H9 (cell line): ENCODE data around the gene METTL14. TPM values are rescaled to one million over a fixed set of nuclear protein-coding genes. Genes with fewer than 3 reads are reported as not detected.

Source experiments
- DNase-seq: peaks from one replicate; pipeline ENCODE4 v3.0.0-alpha.2; 2017
- H2AFZ ChIP-seq: one replicate; pipeline ENCODE4 v1.6.1; 2013; ENCODE audit warnings: mild to moderate bottlenecking, low read length, control low read depth, moderate library complexity
- H2AK5ac ChIP-seq: 2 replicates; pipeline ENCODE4 v1.6.1; 2013; ENCODE audit warnings: low read length, control low read depth, mixed read lengths; ENCODE audit not compliant: insufficient read length
- H2BK120ac ChIP-seq: one replicate; pipeline ENCODE4 v1.6.1; 2013; ENCODE audit warnings: low read depth, mild to moderate bottlenecking, low read length, control low read depth, inconsistent platforms; ENCODE audit not compliant: poor library complexity, severe bottlenecking
- H2BK12ac ChIP-seq: 2 replicates; pipeline ENCODE4 v1.6.1; 2013; ENCODE audit warnings: low read length, control low read depth, mixed read lengths, low read depth; ENCODE audit not compliant: insufficient read length
- H2BK15ac ChIP-seq: 2 replicates; pipeline ENCODE4 v1.6.1; 2013; ENCODE audit warnings: low read depth, low read length, control low read depth
- H2BK20ac ChIP-seq: one replicate; pipeline ENCODE4 v1.6.1; 2013; ENCODE audit warnings: low read depth, mild to moderate bottlenecking, low read length, control low read depth, inconsistent platforms; ENCODE audit not compliant: poor library complexity, severe bottlenecking
- H2BK5ac ChIP-seq: 2 replicates; pipeline ENCODE4 v1.6.1; 2013; ENCODE audit warnings: low read length, control low read depth, mixed read lengths; ENCODE audit not compliant: insufficient read length
- H3K14ac ChIP-seq: 2 replicates; pipeline ENCODE4 v1.6.1; 2013; ENCODE audit warnings: low read length, control low read depth; ENCODE audit not compliant: insufficient read depth
- H3K18ac ChIP-seq: 2 replicates; pipeline ENCODE4 v1.6.1; 2013; ENCODE audit warnings: low read depth, mild to moderate bottlenecking, mixed read lengths, low read length, control low read depth; ENCODE audit not compliant: insufficient read length
- H3K23ac ChIP-seq: 2 replicates; pipeline ENCODE4 v1.6.1; 2013; ENCODE audit warnings: low read length, control low read depth, mixed read lengths, low read depth; ENCODE audit not compliant: insufficient read length
- H3K23me2 ChIP-seq: 2 replicates; pipeline ENCODE4 v1.6.1; 2013; ENCODE audit warnings: low read depth, mild to moderate bottlenecking, mixed read lengths, low read length, control low read depth; ENCODE audit not compliant: insufficient read length, poor library complexity, severe bottlenecking
- H3K27ac ChIP-seq: 2 replicates; pipeline ENCODE4 v1.5.1; 2013; ENCODE audit warnings: low read length, control low read depth, mixed read lengths, low read depth; ENCODE audit not compliant: insufficient read length
- H3K27me3 ChIP-seq: 2 replicates; pipeline ENCODE4 v1.6.1; 2013; ENCODE audit warnings: low read length, control low read depth, inconsistent platforms; ENCODE audit not compliant: insufficient read depth
- H3K4ac ChIP-seq: 2 replicates; pipeline ENCODE4 v1.6.1; 2013; ENCODE audit warnings: low read depth, mild to moderate bottlenecking, control low read depth, inconsistent platforms, low read length, moderate library complexity
- H3K4me1 ChIP-seq: 2 replicates; pipeline ENCODE4 v1.6.1; 2013; ENCODE audit warnings: low read length, control low read depth, inconsistent platforms; ENCODE audit not compliant: insufficient read depth
- H3K4me2 ChIP-seq: 2 replicates; pipeline ENCODE4 v1.6.1; 2013; ENCODE audit warnings: low read length, control low read depth, mixed read lengths; ENCODE audit not compliant: insufficient read length, insufficient read depth
- H3K56ac ChIP-seq: 2 replicates; pipeline ENCODE4 v1.6.1; 2013; ENCODE audit warnings: low read depth, mild to moderate bottlenecking, mixed read lengths, low read length, control low read depth; ENCODE audit not compliant: insufficient read length
- H3K79me1 ChIP-seq: 2 replicates; pipeline ENCODE4 v1.6.1; 2013; ENCODE audit warnings: low read depth, mild to moderate bottlenecking, moderate library complexity, low read length, control low read depth, inconsistent platforms; ENCODE audit not compliant: insufficient read depth, poor library complexity, severe bottlenecking
- H3K79me2 ChIP-seq: 2 replicates; pipeline ENCODE4 v1.6.1; 2013; ENCODE audit warnings: low read length, control low read depth, inconsistent platforms; ENCODE audit not compliant: insufficient read depth
- H3K9ac ChIP-seq: 2 replicates; pipeline ENCODE4 v1.6.1; 2013; ENCODE audit warnings: low read length, control low read depth, mixed read lengths; ENCODE audit not compliant: insufficient read length; ENCODE audit errors: extremely low read depth
- H3K9me3 ChIP-seq: one replicate; pipeline ENCODE4 v1.6.1; 2013; ENCODE audit warnings: low read depth, low read length, inconsistent platforms; ENCODE audit not compliant: control insufficient read depth
- H3T11ph ChIP-seq: one replicate; pipeline ENCODE4 v1.6.1; 2013; ENCODE audit warnings: mild to moderate bottlenecking, low read length, control low read depth, inconsistent platforms
- H4K20me1 ChIP-seq: one replicate; pipeline ENCODE4 v1.6.1; 2013; ENCODE audit not compliant: control insufficient read depth, insufficient read length, insufficient read depth
- H4K5ac ChIP-seq: 2 replicates; pipeline ENCODE4 v1.6.1; 2013; ENCODE audit warnings: low read depth, mild to moderate bottlenecking, mixed read lengths, low read length, control low read depth; ENCODE audit not compliant: insufficient read length
- H4K8ac ChIP-seq: replicated peaks from 2 replicates; pipeline ENCODE4 v1.6.1; 2013; ENCODE audit warnings: low read length, control low read depth, mixed read lengths, low read depth; ENCODE audit not compliant: insufficient read length
- H4K91ac ChIP-seq: 2 replicates; pipeline ENCODE4 v1.6.1; 2013; ENCODE audit warnings: low read depth, mild to moderate bottlenecking, moderate library complexity, mixed read lengths, low read length, control low read depth; ENCODE audit not compliant: insufficient read length
- H3K27ac Mint-ChIP-seq, 3 experiments: 2 replicates in 2 of 3; 3 replicates in 1 of 3; pipeline ENCODE4 v1.8.0; 2020 to 2021; ENCODE audit warnings: mixed read lengths in 3 of 3, mild to moderate bottlenecking in 1 of 3, moderate library complexity in 1 of 3
- H3K27me3 Mint-ChIP-seq: 2 replicates; pipeline ENCODE4 v1.8.0; 2021; ENCODE audit warnings: low read depth, mild to moderate bottlenecking, moderate library complexity, mixed read lengths
- H3K36me3 Mint-ChIP-seq, 3 experiments: 2 replicates in 2 of 3; 3 replicates in 1 of 3; pipeline ENCODE4 v1.8.0; 2020 to 2021; ENCODE audit warnings: low read depth in 3 of 3, mixed read lengths in 3 of 3; ENCODE audit not compliant: insufficient read depth in 1 of 3
- H3K4me1 Mint-ChIP-seq, 2 experiments: 2 replicates each; pipeline ENCODE4 v1.8.0; 2020; ENCODE audit warnings: mixed read lengths in 2 of 2
- H3K4me3 Mint-ChIP-seq, 2 experiments: 2 replicates in 1 of 2; 3 replicates in 1 of 2; pipeline ENCODE4 v1.8.0; 2020 to 2021; ENCODE audit warnings: mild to moderate bottlenecking in 2 of 2, mixed read lengths in 2 of 2, moderate library complexity in 1 of 2
- H3K9me3 Mint-ChIP-seq, 2 experiments: 2 replicates in 1 of 2; 3 replicates in 1 of 2; pipeline ENCODE4 v1.8.0; 2020; ENCODE audit warnings: mild to moderate bottlenecking in 2 of 2, mixed read lengths in 2 of 2, moderate library complexity in 1 of 2
- CTCF ChIP-seq: fragments of 200-600 bp; sonication (generic); conservative IDR thresholded peaks from 3 replicates; pipeline ENCODE4 v1.8.0; 2021; ENCODE audit warnings: antibody characterized with exemption, mild to moderate bottlenecking
- WGBS: extraction: QIAGEN DNeasy Blood & Tissue Kit; methylation state at CpG from one replicate; pipeline ENCODE4 v1.1.7; 2013; ENCODE audit warnings: missing lambda C conversion rate, low lambda C conversion rate, mixed read lengths; ENCODE audit not compliant: insufficient read length; ENCODE audit errors: extremely low coverage; 5-methylcytosine and 5-hydroxymethylcytosine counted together
- total RNA-seq: library from RNA; stranded (reverse); gene quantifications from 2 replicates; pipeline ENCODE4 v1.2.1, GENCODE V29; 2021

Gene METTL14
- total RNA-seq, 1 experiment from 2014 or later = 53.3 TPM

GRCh38 chr4:118745357-118745756 lies 60.2 kb downstream of the METTL14 start:
- Histone ChIP-seq H3K56ac (no peak overlapping the region), H2BK12ac (no peak overlapping the region), H4K91ac (no peak overlapping the region), H3K79me1 (no peaks in the 10 kb centered on the region), H3T11ph (no peak overlapping the region), H2BK120ac (no peak overlapping the region), H3K9me3 (no peaks in the 10 kb centered on the region), H3K79me2 (no peaks in the 10 kb centered on the region), H4K8ac (no peak overlapping the region), H3K4me1 (no peaks in the 10 kb centered on the region; the same call in 1 of the 2 replicates), H2AK5ac (no peak overlapping the region), H2AFZ (no peak overlapping the region), H3K23ac (no peak overlapping the region), H2BK15ac (no peak overlapping the region), H3K27ac (no peak overlapping the region), H2BK5ac (no peak overlapping the region), H3K9ac (no peak overlapping the region), H3K23me2 (no peaks in the 10 kb centered on the region), H2BK20ac (no peak overlapping the region), H3K14ac (no peak overlapping the region), H3K4ac (no peak overlapping the region), H3K18ac (no peak overlapping the region), H3K4me2 (no peak overlapping the region), H4K20me1 (no peaks in the 10 kb centered on the region), H3K27me3 (no peaks in the 10 kb centered on the region), H4K5ac (no peak overlapping the region)
- Mint-ChIP-seq H3K36me3 (peaks cover 10 to 38% (median 20%) of the 10 kb centered on the region in 3 experiments; a peak in 6 of 7 replicates), H3K4me1 (no peaks in the 10 kb centered on the region), H3K27me3 (no peaks in the 10 kb centered on the region), H3K4me3 (no peak overlapping the region), H3K27ac (peak overlapping the region in 1 of 3 experiments; percentile 4; a peak in 2 of 7 replicates), H3K9me3 (no peaks in the 10 kb centered on the region)
- DNase-seq = no peak
- WGBS = no CpG with 5 or more reads among the region's 3 CpGs
- TF ChIP-seq CTCF = no peak
